ENCODE measurements around the gene UCP2. TPM values are rescaled to one million over a fixed set of nuclear protein-coding genes. Genes with fewer than 3 reads are reported as not detected.

Gene UCP2
- total and polyA plus RNA-seq, 9 of the 15 experiments (the other 6 are each of a cell fraction or from before 2014, with no cell fraction given): 19.2 to 216 (median 87.9) TPM

DNA sequence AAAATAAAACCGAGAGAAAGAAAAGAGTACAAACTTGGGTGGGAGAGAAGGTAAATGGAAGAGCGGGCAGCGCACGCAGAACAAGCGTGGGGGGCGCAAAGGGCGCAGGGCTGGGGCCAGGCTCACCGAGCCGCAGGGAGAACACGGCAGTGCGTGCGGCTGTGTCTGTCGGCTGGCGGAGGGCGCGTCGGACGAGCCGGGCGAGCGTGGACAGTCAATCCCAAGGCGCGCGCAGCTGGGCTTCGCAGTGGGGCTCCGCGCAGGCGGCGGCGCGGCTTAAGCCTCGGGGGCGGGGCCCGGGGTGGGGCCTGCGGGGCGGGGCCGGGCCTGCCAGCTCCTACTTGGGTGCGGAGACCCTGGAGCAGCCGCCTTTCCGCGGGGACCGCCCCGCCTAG is at the start of gene UCP2 (continued):
- no peak for TF ChIP-seq ZNF146 (CRISPR knock-in tag; IDR thresholded peaks at IDR 0.05; ENCODE audit: unreplicated experiment)
- no peak for TF ChIP-seq ZNF41 (CRISPR knock-in tag; conservative IDR thresholded peaks at IDR 0.05)
- TF ChIP-seq, protein P1, sequence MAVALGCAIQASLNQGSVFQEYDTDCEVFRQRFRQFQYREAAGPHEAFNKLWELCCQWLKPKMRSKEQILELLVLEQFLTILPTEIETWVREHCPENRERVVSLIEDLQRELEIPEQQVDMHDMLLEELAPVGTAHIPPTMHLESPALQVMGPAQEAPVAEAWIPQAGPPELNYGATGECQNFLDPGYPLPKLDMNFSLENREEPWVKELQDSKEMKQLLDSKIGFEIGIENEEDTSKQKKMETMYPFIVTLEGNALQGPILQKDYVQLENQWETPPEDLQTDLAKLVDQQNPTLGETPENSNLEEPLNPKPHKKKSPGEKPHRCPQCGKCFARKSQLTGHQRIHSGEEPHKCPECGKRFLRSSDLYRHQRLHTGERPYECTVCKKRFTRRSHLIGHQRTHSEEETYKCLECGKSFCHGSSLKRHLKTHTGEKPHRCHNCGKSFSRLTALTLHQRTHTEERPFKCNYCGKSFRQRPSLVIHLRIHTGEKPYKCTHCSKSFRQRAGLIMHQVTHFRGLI (CRISPR knock-in tag; IDR thresholded peaks at IDR 0.05): no peak
- TF ChIP-seq ATF1 (CRISPR knock-in tag; IDR thresholded peaks at IDR 0.05): no peak
- TF ChIP-seq ATF1 (tag; IDR thresholded peaks at IDR 0.05): no peak
- TF ChIP-seq ZFP91 (CRISPR knock-in tag; IDR thresholded peaks at IDR 0.05): no peak
- 0 out of 2 replicates have a peak, but pooled peaks have one; percentile 18 for TF ChIP-seq NFRKB (IDR thresholded peaks at IDR 0.05; ENCODE audit: low read depth)
- TF ChIP-seq FOXP1 (CRISPR knock-in tag; IDR thresholded peaks at IDR 0.05): no peak
- TF ChIP-seq E2F4 (CRISPR knock-in tag; IDR thresholded peaks at IDR 0.05; ENCODE audit: low read depth): no peak
- TF ChIP-seq PCBP1 (IDR thresholded peaks at IDR 0.05; ENCODE audit: low read depth, low read length, poor library complexity, severe bottlenecking): no peak
- no peak for TF ChIP-seq NFE2L1 (tag; IDR thresholded peaks at IDR 0.05; ENCODE audit: borderline replicate concordance, low read depth)
- TF ChIP-seq L3MBTL2 (IDR thresholded peaks at IDR 0.05): no peak
- TF ChIP-seq RBM14 (IDR thresholded peaks at IDR 0.05; ENCODE audit: borderline replicate concordance, insufficient read depth, low read depth, low read length): no peak
- TF ChIP-seq SMAD2 (IDR thresholded peaks at IDR 0.05; ENCODE audit: low read depth, low read length): no peak
- no peak for TF ChIP-seq KLF10 (CRISPR knock-in tag; IDR thresholded peaks at IDR 0.05)
- TF ChIP-seq, protein P2, sequence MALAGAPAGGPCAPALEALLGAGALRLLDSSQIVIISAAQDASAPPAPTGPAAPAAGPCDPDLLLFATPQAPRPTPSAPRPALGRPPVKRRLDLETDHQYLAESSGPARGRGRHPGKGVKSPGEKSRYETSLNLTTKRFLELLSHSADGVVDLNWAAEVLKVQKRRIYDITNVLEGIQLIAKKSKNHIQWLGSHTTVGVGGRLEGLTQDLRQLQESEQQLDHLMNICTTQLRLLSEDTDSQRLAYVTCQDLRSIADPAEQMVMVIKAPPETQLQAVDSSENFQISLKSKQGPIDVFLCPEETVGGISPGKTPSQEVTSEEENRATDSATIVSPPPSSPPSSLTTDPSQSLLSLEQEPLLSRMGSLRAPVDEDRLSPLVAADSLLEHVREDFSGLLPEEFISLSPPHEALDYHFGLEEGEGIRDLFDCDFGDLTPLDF (CRISPR knock-in tag; IDR thresholded peaks at IDR 0.05): no peak
- TF ChIP-seq FOXA3 (CRISPR knock-in tag; conservative IDR thresholded peaks at IDR 0.05 in 1 of 2, IDR thresholded peaks at IDR 0.05 in 1 of 2): no peak
- TF ChIP-seq TAL1 (IDR thresholded peaks at IDR 0.05): no peak
- TF ChIP-seq PHF20 (IDR thresholded peaks at IDR 0.05; ENCODE audit: partially characterized antibody): no peak
- peak; percentile 72 for TF ChIP-seq KDM5B (IDR thresholded peaks at IDR 0.05; ENCODE audit: insufficient replicate concordance, low read depth, low read length)
- TF ChIP-seq SIRT6 (IDR thresholded peaks at IDR 0.05; ENCODE audit: low read depth, low read length): no peak
- TF ChIP-seq HMG20B (CRISPR knock-in tag; IDR thresholded peaks at IDR 0.05): no peak
- TF ChIP-seq DACH1 (IDR thresholded peaks at IDR 0.05; ENCODE audit: partially characterized antibody): no peak
- TF ChIP-seq, protein P3, sequence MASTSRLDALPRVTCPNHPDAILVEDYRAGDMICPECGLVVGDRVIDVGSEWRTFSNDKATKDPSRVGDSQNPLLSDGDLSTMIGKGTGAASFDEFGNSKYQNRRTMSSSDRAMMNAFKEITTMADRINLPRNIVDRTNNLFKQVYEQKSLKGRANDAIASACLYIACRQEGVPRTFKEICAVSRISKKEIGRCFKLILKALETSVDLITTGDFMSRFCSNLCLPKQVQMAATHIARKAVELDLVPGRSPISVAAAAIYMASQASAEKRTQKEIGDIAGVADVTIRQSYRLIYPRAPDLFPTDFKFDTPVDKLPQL (IDR thresholded peaks at IDR 0.05; ENCODE audit: extremely low read depth, insufficient read length): no peak
- no peak for TF ChIP-seq RBM17 (IDR thresholded peaks at IDR 0.05; ENCODE audit: borderline replicate concordance, low read depth, low read length)

Measured in K562 (cell line).